Endodermal cell (in vitro differentiated cells): ENCODE measurements around the gene COL20A1. TPM values are rescaled to one million over a fixed set of nuclear protein-coding genes. Genes with fewer than 3 reads are reported as not detected.

Experiments used
- DNase-seq: peaks from one replicate; pipeline ENCODE4 v3.0.0-alpha.2; 2017
- H3K27ac ChIP-seq: 2 replicates; pipeline ENCODE4 v1.5.1; 2013; ENCODE audit warnings: mild to moderate bottlenecking, low read depth, low read length, moderate library complexity
- H3K27me3 ChIP-seq: 2 replicates; pipeline ENCODE4 v1.6.1; 2013; ENCODE audit warnings: mild to moderate bottlenecking, low read length, moderate library complexity; ENCODE audit not compliant: insufficient read depth, control insufficient read depth, poor library complexity, severe bottlenecking
- H3K36me3 ChIP-seq: 2 replicates; pipeline ENCODE4 v1.7.0; 2013; ENCODE audit warnings: mild to moderate bottlenecking, low read length, moderate library complexity; ENCODE audit not compliant: control insufficient read depth, insufficient read depth
- H3K4me1 ChIP-seq: one replicate; pipeline ENCODE4 v1.7.0; 2013; ENCODE audit warnings: low read length; ENCODE audit not compliant: control insufficient read depth, insufficient read depth
- H3K4me3 ChIP-seq: 2 replicates; pipeline ENCODE4 v1.5.1; 2013; ENCODE audit warnings: mild to moderate bottlenecking, low read length, moderate library complexity
- H3K9ac ChIP-seq: 2 replicates; pipeline ENCODE4 v1.6.1; 2013; ENCODE audit warnings: mild to moderate bottlenecking, low read length, moderate library complexity; ENCODE audit not compliant: poor library complexity, severe bottlenecking; ENCODE audit errors: extremely low read depth
- H3K9me3 ChIP-seq: 2 replicates; pipeline ENCODE4 v1.6.1; 2013; ENCODE audit warnings: mild to moderate bottlenecking, low read length, moderate library complexity; ENCODE audit not compliant: control insufficient read depth
- H3K27ac Mint-ChIP-seq: 2 replicates; pipeline ENCODE4 v1.8.0; 2020; ENCODE audit warnings: mixed read lengths
- H3K27me3 Mint-ChIP-seq: 2 replicates; pipeline ENCODE4 v1.8.0; 2021; ENCODE audit warnings: mild to moderate bottlenecking, mixed read lengths; ENCODE audit not compliant: insufficient read depth
- H3K36me3 Mint-ChIP-seq: 2 replicates; pipeline ENCODE4 v1.8.0; 2020; ENCODE audit warnings: low read depth, mixed read lengths
- H3K4me1 Mint-ChIP-seq: 2 replicates; pipeline ENCODE4 v1.8.0; 2020; ENCODE audit warnings: mixed read lengths
- H3K4me3 Mint-ChIP-seq: 2 replicates; pipeline ENCODE4 v1.8.0; 2020; ENCODE audit warnings: mild to moderate bottlenecking, moderate library complexity, mixed read lengths
- H3K9me3 Mint-ChIP-seq: 2 replicates; pipeline ENCODE4 v1.8.0; 2020; ENCODE audit warnings: mild to moderate bottlenecking, mixed read lengths
- WGBS, 2 experiments: methylation state at CpG; one replicate each; pipeline versions ENCODE4 v1.1.5 to v1.1.7; 2013; ENCODE audit warnings: missing lambda C conversion rate in 2 of 2, mixed read lengths in 1 of 2; ENCODE audit not compliant: insufficient coverage in 1 of 2, insufficient read length in 1 of 2; 5-methylcytosine and 5-hydroxymethylcytosine counted together
- total RNA-seq, 2 donors: library from RNA; stranded (reverse); fragmentation: NEBNext Ultra II Directional in 1 of 2; extraction: Animal tissue kit (Norgen Biotek cat#: 25700) in 1 of 2; gene quantifications; 2 replicates in 1 of 2; 3 replicates in 1 of 2; pipeline ENCODE4 v1.2.1, GENCODE V29; 2021
- TF ChIP-seq, protein P1 (sequence below): fragments of 200-600 bp; sonication (generic); conservative IDR thresholded peaks from 2 replicates; pipeline ENCODE4 v1.5.0; 2021; ENCODE audit warnings: antibody characterized with exemption, mild to moderate bottlenecking

The COL20A1 gene
- total RNA-seq, 2 donors from 2014 or later, result 0.44 TPM; not detected in 1

DNA sequence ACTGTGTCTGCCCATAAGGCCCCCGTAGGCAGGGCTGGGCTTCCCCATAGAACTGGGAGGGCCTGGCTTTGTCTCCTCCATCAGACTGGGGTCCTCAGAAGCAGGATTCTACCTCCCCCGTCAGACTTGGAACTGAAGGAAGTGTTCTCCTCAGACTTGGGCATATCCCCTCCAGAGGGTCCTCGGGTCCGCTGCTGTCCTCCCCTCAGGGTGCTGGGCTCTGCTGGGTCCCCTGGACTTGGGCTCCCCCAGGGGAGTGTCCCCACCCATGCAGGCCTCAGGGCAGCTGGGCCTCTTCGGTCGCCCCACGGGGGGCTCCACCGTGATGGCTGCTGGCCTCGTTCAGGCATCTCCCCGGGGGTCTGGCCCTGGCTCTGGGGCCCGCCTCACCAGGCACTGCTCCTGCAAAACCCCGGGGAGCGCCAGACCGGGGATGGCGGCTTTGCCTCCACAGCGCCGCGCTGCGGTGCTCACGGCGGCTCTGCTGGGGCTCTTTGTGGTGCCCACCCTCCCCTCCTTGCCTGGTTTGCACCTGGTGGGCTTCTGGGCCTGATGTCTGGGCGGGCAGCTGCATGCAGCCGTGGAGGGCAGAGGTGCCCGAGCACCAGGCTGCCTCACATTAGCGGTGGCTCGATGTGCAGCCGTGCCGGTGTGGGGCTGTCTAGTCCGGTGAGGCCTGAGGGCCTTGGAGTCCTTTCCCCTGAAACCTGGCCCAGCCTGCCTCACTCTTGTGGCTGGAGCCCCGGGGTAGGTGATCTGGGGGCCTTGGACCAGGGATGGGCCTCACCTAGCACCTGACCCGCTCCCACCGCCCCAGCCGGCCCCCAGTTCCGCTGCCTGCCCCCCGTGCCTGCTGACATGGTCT, 13.9 kb downstream of the COL20A1 start:
- H3K9me3 Mint-ChIP-seq, result no peaks in the 10 kb centered on the region
- H3K36me3 Mint-ChIP-seq, result no peaks in the 10 kb centered on the region
- H3K27me3 Mint-ChIP-seq, result peaks cover 3% of the 10 kb centered on the region
- no peaks in the 10 kb centered on the region for H3K36me3 ChIP-seq
- no peaks in the 10 kb centered on the region for H3K4me1 Mint-ChIP-seq
- no peaks in the 10 kb centered on the region for H3K9me3 ChIP-seq
- no peaks in the 10 kb centered on the region for H3K27me3 ChIP-seq
- no peak overlapping the region for H3K9ac ChIP-seq
- no peak for DNase-seq
- no peak overlapping the region for H3K27ac Mint-ChIP-seq
- H3K27ac ChIP-seq, result no peak overlapping the region
- no peak overlapping the region for H3K4me3 ChIP-seq
- H3K4me3 Mint-ChIP-seq, result no peak overlapping the region
- H3K4me1 ChIP-seq, result no peaks in the 10 kb centered on the region
- TF ChIP-seq, protein P1, sequence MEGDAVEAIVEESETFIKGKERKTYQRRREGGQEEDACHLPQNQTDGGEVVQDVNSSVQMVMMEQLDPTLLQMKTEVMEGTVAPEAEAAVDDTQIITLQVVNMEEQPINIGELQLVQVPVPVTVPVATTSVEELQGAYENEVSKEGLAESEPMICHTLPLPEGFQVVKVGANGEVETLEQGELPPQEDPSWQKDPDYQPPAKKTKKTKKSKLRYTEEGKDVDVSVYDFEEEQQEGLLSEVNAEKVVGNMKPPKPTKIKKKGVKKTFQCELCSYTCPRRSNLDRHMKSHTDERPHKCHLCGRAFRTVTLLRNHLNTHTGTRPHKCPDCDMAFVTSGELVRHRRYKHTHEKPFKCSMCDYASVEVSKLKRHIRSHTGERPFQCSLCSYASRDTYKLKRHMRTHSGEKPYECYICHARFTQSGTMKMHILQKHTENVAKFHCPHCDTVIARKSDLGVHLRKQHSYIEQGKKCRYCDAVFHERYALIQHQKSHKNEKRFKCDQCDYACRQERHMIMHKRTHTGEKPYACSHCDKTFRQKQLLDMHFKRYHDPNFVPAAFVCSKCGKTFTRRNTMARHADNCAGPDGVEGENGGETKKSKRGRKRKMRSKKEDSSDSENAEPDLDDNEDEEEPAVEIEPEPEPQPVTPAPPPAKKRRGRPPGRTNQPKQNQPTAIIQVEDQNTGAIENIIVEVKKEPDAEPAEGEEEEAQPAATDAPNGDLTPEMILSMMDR, result no peak
- WGBS, 2 experiments, result 88 to 92% methylated on average over 25 to 35 of the region's 35 CpGs

DNA sequence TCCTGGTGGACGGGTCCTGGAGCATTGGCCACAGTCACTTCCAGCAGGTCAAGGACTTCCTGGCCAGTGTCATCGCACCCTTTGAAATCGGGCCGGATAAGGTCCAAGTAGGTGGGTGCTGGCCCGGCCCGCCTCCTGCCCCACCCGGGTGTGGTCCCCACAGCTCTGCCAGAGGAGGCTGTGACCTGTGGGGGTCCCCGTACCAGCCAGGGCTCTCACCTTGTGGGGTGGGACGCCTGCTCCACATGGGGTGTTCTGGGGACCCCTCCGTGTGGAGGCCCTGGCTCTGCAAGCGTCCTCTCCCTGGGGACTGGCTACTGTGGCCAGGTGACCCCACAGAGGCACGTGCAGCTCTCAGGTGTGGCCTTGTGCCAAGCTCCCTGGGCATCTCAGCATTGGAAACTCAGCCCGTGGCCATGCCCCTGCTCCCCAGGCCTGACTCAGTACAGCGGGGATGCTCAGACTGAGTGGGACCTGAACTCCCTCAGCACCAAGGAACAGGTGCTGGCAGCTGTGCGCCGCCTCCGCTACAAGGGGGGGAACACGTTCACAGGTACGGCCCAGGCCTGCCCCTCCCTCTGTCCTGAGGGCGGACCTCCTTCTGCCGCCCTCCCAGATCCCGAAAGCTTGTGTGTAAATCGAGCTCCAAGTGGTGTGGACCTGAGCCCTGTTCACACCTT, 14.7 kb downstream of the COL20A1 start:
- Histone ChIP-seq H3K4me3 (no peak overlapping the region), H3K27me3 (no peaks in the 10 kb centered on the region), H3K4me1 (no peaks in the 10 kb centered on the region), H3K9ac (no peak overlapping the region), H3K36me3 (no peaks in the 10 kb centered on the region), H3K9me3 (no peaks in the 10 kb centered on the region), H3K27ac (no peak overlapping the region)
- TF ChIP-seq, protein P1, result no peak
- Mint-ChIP-seq H3K9me3 (no peaks in the 10 kb centered on the region), H3K4me3 (no peak overlapping the region), H3K4me1 (no peaks in the 10 kb centered on the region), H3K36me3 (no peaks in the 10 kb centered on the region), H3K27ac (no peak overlapping the region), H3K27me3 (peaks cover 3% of the 10 kb centered on the region)
- DNase-seq, result no peak
- WGBS, 2 experiments, result 90% methylated on average over 20 to 23 of the region's 23 CpGs

DNA sequence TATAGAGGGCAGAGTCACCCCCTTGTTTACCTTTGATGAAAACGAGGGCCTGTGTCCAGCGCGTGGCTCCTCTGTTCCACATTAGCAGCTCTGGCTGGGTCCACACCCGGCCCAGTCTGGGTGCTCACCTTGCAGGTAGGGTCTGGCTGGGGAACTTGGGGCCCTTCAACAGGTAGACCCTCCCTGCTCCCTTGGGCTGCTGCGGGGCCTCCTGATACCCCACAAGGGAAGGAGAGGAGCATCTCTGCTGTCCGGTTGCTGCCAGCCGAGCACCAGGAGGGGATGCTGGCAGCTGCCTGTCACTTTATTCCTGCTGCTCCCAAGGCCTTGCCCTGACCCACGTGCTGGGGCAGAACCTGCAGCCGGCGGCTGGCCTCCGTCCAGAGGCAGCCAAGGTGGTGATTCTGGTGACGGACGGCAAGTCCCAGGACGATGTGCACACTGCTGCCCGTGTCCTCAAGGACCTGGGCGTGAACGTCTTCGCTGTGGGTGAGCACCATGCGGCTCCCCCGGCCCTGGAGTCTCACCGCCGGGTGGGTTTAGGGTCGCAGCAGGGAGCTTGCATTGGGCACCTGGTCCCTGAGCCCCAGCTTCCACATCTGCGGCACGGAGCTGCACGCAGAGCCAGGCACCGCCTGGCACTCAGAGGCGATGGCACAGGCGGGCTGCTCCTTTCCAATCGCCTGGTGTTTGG, 15.4 kb downstream of the COL20A1 start:
- H3K36me3 Mint-ChIP-seq, result no peaks in the 10 kb centered on the region
- H3K4me3 Mint-ChIP-seq, result no peak overlapping the region
- TF ChIP-seq, protein P1, result no peak
- Histone ChIP-seq H3K4me3 (no peak overlapping the region), H3K27ac (no peak overlapping the region), H3K9ac (no peak overlapping the region), H3K9me3 (no peaks in the 10 kb centered on the region), H3K27me3 (no peaks in the 10 kb centered on the region), H3K4me1 (no peaks in the 10 kb centered on the region), H3K36me3 (no peaks in the 10 kb centered on the region)
- H3K27ac Mint-ChIP-seq, result no peak overlapping the region
- H3K9me3 Mint-ChIP-seq, result no peaks in the 10 kb centered on the region
- H3K27me3 Mint-ChIP-seq, result peaks cover 3% of the 10 kb centered on the region
- 91 to 94% methylated on average over 22 to 30 of the region's 30 CpGs for WGBS, 2 experiments
- no peak for DNase-seq
- no peaks in the 10 kb centered on the region for H3K4me1 Mint-ChIP-seq
